OCI-LY3 (cell line): ENCODE data around the gene FOCAD.

ENCODE experiments used
- EZH2phosphoT487 ChIP-seq: fragments of 200-600 bp; shearing (Covaris generic); IDR thresholded peaks from 2 replicates; pipeline ENCODE4 v1.6.1; 2018; ENCODE audit warnings: antibody characterized with exemption, mixed run types, low read depth
- TF ChIP-seq, protein P1 (sequence below): fragments of 200-600, 300-600 bp; sonication (generic); IDR thresholded peaks from 2 replicates; pipeline ENCODE4 v1.5.1; 2014; ENCODE audit warnings: antibody characterized with exemption, low read length, low read depth

DNA sequence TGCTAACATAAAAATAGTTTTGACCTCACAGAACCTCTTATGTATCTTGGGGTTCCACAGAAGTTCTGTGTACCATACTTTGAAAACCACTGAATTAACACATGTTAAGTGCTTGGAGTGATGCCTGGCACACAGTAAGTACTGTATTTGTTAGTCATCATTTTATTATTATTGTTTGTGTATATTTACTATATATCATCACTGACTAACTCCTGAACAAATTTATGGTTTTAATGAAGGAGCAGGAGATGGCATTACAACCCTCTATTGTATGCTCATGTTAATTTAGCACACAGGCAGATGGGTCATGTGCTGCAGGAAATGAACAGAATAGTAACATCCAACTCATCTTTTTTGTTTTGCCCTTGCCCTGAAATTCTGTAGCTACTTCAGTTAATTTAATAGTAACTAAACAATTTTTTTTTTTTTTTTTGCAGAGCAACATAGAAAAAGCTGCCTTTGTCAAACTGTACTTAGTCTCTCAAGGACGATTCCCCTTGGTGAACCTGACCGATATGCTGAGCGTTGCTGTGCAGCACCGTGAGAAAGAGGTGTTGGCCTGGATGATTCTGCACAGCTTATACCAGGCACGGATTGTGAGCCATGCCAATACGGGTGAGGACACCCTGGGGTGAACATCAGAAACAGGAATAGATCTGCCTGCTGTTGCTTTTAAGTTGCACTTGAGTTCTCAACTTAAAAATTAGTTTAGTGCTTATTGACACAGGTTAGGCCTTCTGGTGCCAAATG, 302.0 kb downstream of the FOCAD start:
- TF ChIP-seq, protein P1, sequence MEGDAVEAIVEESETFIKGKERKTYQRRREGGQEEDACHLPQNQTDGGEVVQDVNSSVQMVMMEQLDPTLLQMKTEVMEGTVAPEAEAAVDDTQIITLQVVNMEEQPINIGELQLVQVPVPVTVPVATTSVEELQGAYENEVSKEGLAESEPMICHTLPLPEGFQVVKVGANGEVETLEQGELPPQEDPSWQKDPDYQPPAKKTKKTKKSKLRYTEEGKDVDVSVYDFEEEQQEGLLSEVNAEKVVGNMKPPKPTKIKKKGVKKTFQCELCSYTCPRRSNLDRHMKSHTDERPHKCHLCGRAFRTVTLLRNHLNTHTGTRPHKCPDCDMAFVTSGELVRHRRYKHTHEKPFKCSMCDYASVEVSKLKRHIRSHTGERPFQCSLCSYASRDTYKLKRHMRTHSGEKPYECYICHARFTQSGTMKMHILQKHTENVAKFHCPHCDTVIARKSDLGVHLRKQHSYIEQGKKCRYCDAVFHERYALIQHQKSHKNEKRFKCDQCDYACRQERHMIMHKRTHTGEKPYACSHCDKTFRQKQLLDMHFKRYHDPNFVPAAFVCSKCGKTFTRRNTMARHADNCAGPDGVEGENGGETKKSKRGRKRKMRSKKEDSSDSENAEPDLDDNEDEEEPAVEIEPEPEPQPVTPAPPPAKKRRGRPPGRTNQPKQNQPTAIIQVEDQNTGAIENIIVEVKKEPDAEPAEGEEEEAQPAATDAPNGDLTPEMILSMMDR = no peak
- no peak for TF ChIP-seq EZH2phosphoT487
